WTC11 (cell line): ENCODE data around the gene GREB1. TPM values are rescaled to one million over a fixed set of nuclear protein-coding genes. Genes with fewer than 3 reads are reported as not detected.
A peak's percentile ranks its signal among the peaks of the same experiment; 100 is the strongest.

Experiments used
- ATAC-seq: fragments of 200-7000 bp; cut with Tn5 transposase; 2 replicates; pipeline ENCODE4 v1.10.0; 2021; ENCODE audit warnings: mild to moderate bottlenecking, moderate library complexity
- Bru-seq: library from RNA; stranded (reverse); fragments of 400-500 nt; gene quantifications from one replicate; lab custom pipeline; 2021; lab: Mats Ljungman, UMichigan
- CTCF ChIA-PET: fragments of 300-600 bp; sonication (Branson Sonifier 250); formaldehyde crosslinking; loops from one replicate; lab custom pipeline; 2021; ENCODE audit warnings: antibody characterized with exemption; lab: Charles Lee
- POLR2A ChIA-PET: fragments of 350-600 bp; sonication (Branson Sonifier 250); formaldehyde crosslinking; loops from one replicate; lab custom pipeline; 2021; ENCODE audit warnings: antibody characterized with exemption; lab: Charles Lee
- DNase-seq: peaks from one replicate; pipeline ENCODE4 v3.0.0; 2021; ENCODE audit warnings: low spot score
- H3K27ac Mint-ChIP-seq: 2 replicates; pipeline ENCODE4 v1.8.0; 2021; ENCODE audit warnings: mixed read lengths
- H3K27me3 Mint-ChIP-seq: 2 replicates; pipeline ENCODE4 v1.8.0; 2021; ENCODE audit warnings: low read depth, mild to moderate bottlenecking, moderate library complexity, mixed read lengths
- H3K36me3 Mint-ChIP-seq: 2 replicates; pipeline ENCODE4 v1.8.0; 2021; ENCODE audit warnings: mixed read lengths
- H3K4me1 Mint-ChIP-seq: 2 replicates; pipeline ENCODE4 v1.8.0; 2022; ENCODE audit warnings: mixed read lengths
- H3K4me3 Mint-ChIP-seq: 2 replicates; pipeline ENCODE4 v1.8.0; 2021; ENCODE audit warnings: mild to moderate bottlenecking, moderate library complexity, mixed read lengths
- H3K9me3 Mint-ChIP-seq: 2 replicates; pipeline ENCODE4 v1.8.0; 2021; ENCODE audit warnings: mixed read lengths
- CBFB ChIP-seq: sonication (generic); formaldehyde crosslinking; IDR thresholded peaks from 2 replicates; pipeline ENCODE4 v1.8.1; 2022; ENCODE audit warnings: mild to moderate bottlenecking, low read depth, missing genetic modification reagents
- CDX4 ChIP-seq: fragments of 250-450 bp; sonication (Bioruptor Pico); IDR thresholded peaks from 2 replicates; pipeline ENCODE4 v1.9.0; 2021; ENCODE audit warnings: moderate library complexity, mild to moderate bottlenecking, inconsistent platforms, borderline replicate concordance
- EMX1 ChIP-seq: fragments of 250-450 bp; sonication (Bioruptor Pico); IDR thresholded peaks from 2 replicates; pipeline ENCODE4 v1.8.0; 2021; ENCODE audit warnings: mild to moderate bottlenecking
- ESRRA ChIP-seq: sonication (generic); formaldehyde crosslinking; IDR thresholded peaks from 2 replicates; pipeline ENCODE4 v1.8.1; 2022; ENCODE audit warnings: mild to moderate bottlenecking, missing genetic modification reagents, borderline replicate concordance
- FOXP4 ChIP-seq: sonication (generic); formaldehyde crosslinking; IDR thresholded peaks from 2 replicates; pipeline ENCODE4 v1.8.0; 2022; ENCODE audit warnings: mild to moderate bottlenecking, missing genetic modification reagents
- GABPB1 ChIP-seq: sonication (generic); formaldehyde crosslinking; IDR thresholded peaks from 2 replicates; pipeline ENCODE4 v1.8.1; 2023; ENCODE audit warnings: mild to moderate bottlenecking, missing genetic modification reagents
- GTF2I ChIP-seq: fragments of 250-450 bp; sonication (Bioruptor Pico); conservative IDR thresholded peaks from 2 replicates; pipeline ENCODE4 v1.4.0; 2021; ENCODE audit warnings: mild to moderate bottlenecking
- HMGXB4 ChIP-seq: sonication (generic); formaldehyde crosslinking; IDR thresholded peaks from 2 replicates; pipeline ENCODE4 v1.8.1; 2023; ENCODE audit warnings: mild to moderate bottlenecking, moderate library complexity, missing genetic modification reagents
- MXD4 ChIP-seq: fragments of 250-450 bp; sonication (Bioruptor Pico); IDR thresholded peaks from 2 replicates; pipeline ENCODE4 v1.8.0; 2021; ENCODE audit warnings: mild to moderate bottlenecking, moderate library complexity, borderline replicate concordance
- NR3C1 ChIP-seq: sonication (generic); formaldehyde crosslinking; conservative IDR thresholded peaks from 2 replicates; pipeline ENCODE4 v1.8.1; 2023; ENCODE audit warnings: low read depth, mild to moderate bottlenecking, missing genetic modification reagents
- PRRX2 ChIP-seq: fragments of 250-450 bp; sonication (Bioruptor Pico); IDR thresholded peaks from 2 replicates; pipeline ENCODE4 v1.8.0; 2021; ENCODE audit warnings: mild to moderate bottlenecking
- RELA ChIP-seq: sonication (generic); formaldehyde crosslinking; IDR thresholded peaks from 2 replicates; pipeline ENCODE4 v1.8.1; 2022; ENCODE audit warnings: missing genetic modification reagents, mild to moderate bottlenecking, borderline replicate concordance
- TCF7 ChIP-seq: sonication (generic); formaldehyde crosslinking; IDR thresholded peaks from 2 replicates; pipeline ENCODE4 v1.8.0; 2022; ENCODE audit warnings: mild to moderate bottlenecking, low read depth, missing genetic modification reagents, moderate library complexity
- TEAD1 ChIP-seq: sonication (generic); formaldehyde crosslinking; IDR thresholded peaks from 2 replicates; pipeline ENCODE4 v1.8.0; 2022; ENCODE audit warnings: mild to moderate bottlenecking, missing genetic modification reagents
- ZNF281 ChIP-seq: sonication (generic); formaldehyde crosslinking; IDR thresholded peaks from 2 replicates; pipeline ENCODE4 v1.8.0; 2023; ENCODE audit warnings: mild to moderate bottlenecking, missing genetic modification reagents
- ZNF396 ChIP-seq: fragments of 250-450 bp; sonication (Bioruptor Pico); IDR thresholded peaks from 2 replicates; pipeline ENCODE4 v1.8.0; 2021; ENCODE audit warnings: mild to moderate bottlenecking, moderate library complexity, borderline replicate concordance
- long read RNA-seq, 3 experiments: library from RNA in 1 of 3; library from capped mRNA in 1 of 3; library from polyadenylated mRNA in 1 of 3; unstranded in 2 of 3; stranded (forward) in 1 of 3; transcript quantifications; one replicate each; pipeline ENCODE4 v2.0.0, GENCODE V29; 2021
- total RNA-seq: library from RNA; stranded (reverse); gene quantifications from 3 replicates; pipeline ENCODE4 v1.2.3, GENCODE V29; 2021

Gene GREB1
- 31.9 to 35.7 TPM (median 34.4 TPM) in 3 replicates for total RNA-seq
- Bru-seq, nascent RNA, result percentile 65 among the genes with signal in this experiment
- long read RNA-seq, experiment 1, partial matches to known transcripts, result 20 of 47 reads
- long read RNA-seq, experiment 1, other reads (novel, unspliced or antisense), result 27 of 47 reads
- long read RNA-seq, experiment 2, partial matches to known transcripts, result 3 of 13 reads
- long read RNA-seq, experiment 2, other reads (novel, unspliced or antisense), result 10 of 13 reads
- long read RNA-seq, experiment 3, partial matches to known transcripts, result 0 of 5 reads
- long read RNA-seq, experiment 3, other reads (novel, unspliced or antisense), result 5 of 5 reads

- DNase-seq (no peak), ATAC-seq (no peak)
- CTCF ChIA-PET, result interaction anchor here (1.1 to 10.2 kb wide), 16 partner anchors 9 to 401 kb away, joined by 3 to 191 read pairs (median 6); a partner anchor contains a TSS
- peak; percentile 63 for TF ChIP-seq GABPB1
- TF ChIP-seq GTF2I (CRISPR knock-in tag), result no peak
- H3K27me3 Mint-ChIP-seq, result no peaks in the 10 kb centered on the region
- peaks cover 27% of the 10 kb centered on the region for H3K4me1 Mint-ChIP-seq
- no peaks in the 10 kb centered on the region for H3K36me3 Mint-ChIP-seq
- peak within 1 kb of the TSS; percentile 25; the same call in 1 of the 2 replicates for H3K27ac Mint-ChIP-seq
- no peak within 1 kb of the TSS for H3K4me3 Mint-ChIP-seq
- no peaks in the 10 kb centered on the region for H3K9me3 Mint-ChIP-seq
- POLR2A ChIA-PET, result no interaction called here
Observed at GRCh38 chr2:11533278-11534070, at the start of gene GREB1. GREB1 (plus strand) TSS chr2:11534045; CDS start chr2:11556615, 22,570 bp downstream.

- Mint-ChIP-seq H3K4me1 (peaks cover 35% of the 10 kb centered on the region), H3K9me3 (peaks cover 17% of the 10 kb centered on the region), H3K36me3 (peaks cover 13% of the 10 kb centered on the region), H3K27me3 (0 out of 2 replicates have a peak, but pooled peaks cover 3% of the 10 kb centered on the region), H3K4me3 (no peak overlapping the region), H3K27ac (no peak overlapping the region)
- ChIA-PET CTCF (interaction anchor here (0.7 to 1.5 kb wide), 4 partner anchors 11 to 96 kb away, joined by 3 to 6 read pairs (median 4); no protein-coding TSS in a partner anchor), POLR2A (no interaction called here)
- no peak for ATAC-seq
- TF ChIP-seq ZNF281 (CRISPR knock-in tag) (no peak), CBFB (no peak), RELA (no peak), ESRRA (CRISPR knock-in tag) (no peak), HMGXB4 (CRISPR knock-in tag) (no peak), TCF7 (no peak), FOXP4 (no peak), MXD4 (CRISPR knock-in tag) (no peak), ZNF396 (CRISPR knock-in tag) (no peak), PRRX2 (no peak), NR3C1 (CRISPR knock-in tag) (no peak), GTF2I (CRISPR knock-in tag) (no peak), EMX1 (CRISPR knock-in tag) (no peak), CDX4 (no peak), TEAD1 (no peak)
- no peak for DNase-seq
Observed at GRCh38 chr2:11488809-11489208, 45.0 kb upstream of the GREB1 start.
